Activated naive CD4-positive, alpha-beta T cell treated with anti-CD3 and anti-CD28 coated beads, Interleukin-2, amount 10 ng/mL, durations not matched to agents 7 days and 5 days (primary cell): ENCODE data around the gene CEP85L.
A peak's percentile ranks its signal among the peaks of the same experiment; 100 is the strongest.

Experiments used
- CTCF ChIA-PET: fragments of 350-600 bp; sonication (Branson Sonifier 250); formaldehyde crosslinking; loops from one replicate; lab custom pipeline; 2021; ENCODE audit warnings: antibody characterized with exemption; lab: Charles Lee
- DNase-seq: peaks from one replicate; pipeline ENCODE4 v3.0.0-alpha.2; 2020
- H3K27ac Mint-ChIP-seq: one replicate; pipeline ENCODE4 v1.8.0; 2021; ENCODE audit warnings: mild to moderate bottlenecking, moderate library complexity, mixed read lengths
- H3K27me3 Mint-ChIP-seq: one replicate; pipeline ENCODE4 v1.8.0; 2021; ENCODE audit warnings: mild to moderate bottlenecking, mixed read lengths
- H3K36me3 Mint-ChIP-seq: one replicate; pipeline ENCODE4 v1.8.0; 2021; ENCODE audit warnings: mixed read lengths
- H3K4me1 Mint-ChIP-seq: one replicate; pipeline ENCODE4 v1.8.0; 2021; ENCODE audit warnings: mixed read lengths
- H3K4me3 Mint-ChIP-seq: one replicate; pipeline ENCODE4 v1.8.0; 2021; ENCODE audit warnings: mild to moderate bottlenecking, moderate library complexity, mixed read lengths
- H3K9me3 Mint-ChIP-seq: one replicate; pipeline ENCODE4 v1.8.0; 2021; ENCODE audit warnings: mixed read lengths

Gene CEP85L

GRCh38 chr6:118672678-118673077 is 21.3 kb upstream of the CEP85L start:
- H3K36me3 Mint-ChIP-seq = peaks cover 32% of the 10 kb centered on the region
- H3K27me3 Mint-ChIP-seq = no peaks in the 10 kb centered on the region
- no peak overlapping the region for H3K4me3 Mint-ChIP-seq
- DNase-seq = no peak
- H3K9me3 Mint-ChIP-seq = no peaks in the 10 kb centered on the region
- H3K4me1 Mint-ChIP-seq = peaks cover 20% of the 10 kb centered on the region
- no peak overlapping the region for H3K27ac Mint-ChIP-seq
- CTCF ChIA-PET = interaction anchor here (1.2 kb wide), 1 partner anchor 98 kb away, joined by 3 read pairs; no protein-coding TSS in a partner anchor

GRCh38 chr6:118669561-118669960 is 18.2 kb upstream of the CEP85L start:
- H3K27ac Mint-ChIP-seq = no peak overlapping the region
- H3K9me3 Mint-ChIP-seq = no peaks in the 10 kb centered on the region
- no peaks in the 10 kb centered on the region for H3K27me3 Mint-ChIP-seq
- H3K4me1 Mint-ChIP-seq = peaks cover 40% of the 10 kb centered on the region
- CTCF ChIA-PET = no interaction called here
- DNase-seq = no peak
- H3K36me3 Mint-ChIP-seq = peaks cover 18% of the 10 kb centered on the region
- H3K4me3 Mint-ChIP-seq = no peak overlapping the region

- no peak for DNase-seq
- Mint-ChIP-seq H3K36me3 (peaks cover 20% of the 10 kb centered on the region), H3K27ac (no peak overlapping the region), H3K4me3 (no peak overlapping the region), H3K27me3 (no peaks in the 10 kb centered on the region), H3K4me1 (peaks cover 47% of the 10 kb centered on the region), H3K9me3 (no peaks in the 10 kb centered on the region)
- CTCF ChIA-PET = interaction anchor here (1.2 kb wide), 1 partner anchor 103 kb away, joined by 3 read pairs; no protein-coding TSS in a partner anchor
Observed at GRCh38 chr6:118668761-118669385, 17.5 kb upstream of the CEP85L start.

DNA sequence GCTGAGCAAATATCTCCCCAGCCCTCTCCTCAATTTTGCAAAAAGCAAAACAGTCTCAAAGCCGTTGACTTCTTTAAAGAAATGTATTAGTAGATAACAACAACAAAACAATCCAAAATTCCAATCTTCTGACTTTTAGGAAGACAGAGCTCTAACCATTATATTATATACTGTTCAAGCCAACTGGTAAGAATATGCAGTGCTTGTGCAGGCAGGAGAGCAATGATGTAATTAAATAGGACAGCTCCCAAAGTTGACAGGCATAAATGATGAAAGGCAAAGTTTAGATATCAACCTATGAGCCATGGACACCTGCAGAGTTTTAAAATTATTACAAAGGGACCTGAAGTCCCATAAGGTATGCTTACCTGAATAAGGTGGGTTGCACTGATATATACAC is 16.6 kb upstream of the CEP85L start:
- no peak overlapping the region for H3K4me3 Mint-ChIP-seq
- H3K27ac Mint-ChIP-seq = no peak overlapping the region
- DNase-seq = no peak
- no peaks in the 10 kb centered on the region for H3K9me3 Mint-ChIP-seq
- H3K27me3 Mint-ChIP-seq = no peaks in the 10 kb centered on the region
- H3K4me1 Mint-ChIP-seq = peaks cover 42% of the 10 kb centered on the region
- CTCF ChIA-PET = interaction anchor here (1.2 kb wide), 1 partner anchor 102 kb away, joined by 3 read pairs; no protein-coding TSS in a partner anchor
- peaks cover 12% of the 10 kb centered on the region for H3K36me3 Mint-ChIP-seq

GRCh38 chr6:118665011-118665410 is 13.6 kb upstream of the CEP85L start:
- DNase-seq = no peak
- H3K4me3 Mint-ChIP-seq = peak overlapping the region; percentile 65
- H3K4me1 Mint-ChIP-seq = peaks cover 43% of the 10 kb centered on the region
- H3K9me3 Mint-ChIP-seq = no peaks in the 10 kb centered on the region
- CTCF ChIA-PET = interaction anchor here (1.0 to 3.4 kb wide), 3 partner anchors 42 to 200 kb away, joined by 3 to 12 read pairs (median 3); no protein-coding TSS in a partner anchor
- H3K27me3 Mint-ChIP-seq = no peaks in the 10 kb centered on the region
- H3K27ac Mint-ChIP-seq = peak overlapping the region; percentile 78
- H3K36me3 Mint-ChIP-seq = peaks cover 21% of the 10 kb centered on the region

DNA sequence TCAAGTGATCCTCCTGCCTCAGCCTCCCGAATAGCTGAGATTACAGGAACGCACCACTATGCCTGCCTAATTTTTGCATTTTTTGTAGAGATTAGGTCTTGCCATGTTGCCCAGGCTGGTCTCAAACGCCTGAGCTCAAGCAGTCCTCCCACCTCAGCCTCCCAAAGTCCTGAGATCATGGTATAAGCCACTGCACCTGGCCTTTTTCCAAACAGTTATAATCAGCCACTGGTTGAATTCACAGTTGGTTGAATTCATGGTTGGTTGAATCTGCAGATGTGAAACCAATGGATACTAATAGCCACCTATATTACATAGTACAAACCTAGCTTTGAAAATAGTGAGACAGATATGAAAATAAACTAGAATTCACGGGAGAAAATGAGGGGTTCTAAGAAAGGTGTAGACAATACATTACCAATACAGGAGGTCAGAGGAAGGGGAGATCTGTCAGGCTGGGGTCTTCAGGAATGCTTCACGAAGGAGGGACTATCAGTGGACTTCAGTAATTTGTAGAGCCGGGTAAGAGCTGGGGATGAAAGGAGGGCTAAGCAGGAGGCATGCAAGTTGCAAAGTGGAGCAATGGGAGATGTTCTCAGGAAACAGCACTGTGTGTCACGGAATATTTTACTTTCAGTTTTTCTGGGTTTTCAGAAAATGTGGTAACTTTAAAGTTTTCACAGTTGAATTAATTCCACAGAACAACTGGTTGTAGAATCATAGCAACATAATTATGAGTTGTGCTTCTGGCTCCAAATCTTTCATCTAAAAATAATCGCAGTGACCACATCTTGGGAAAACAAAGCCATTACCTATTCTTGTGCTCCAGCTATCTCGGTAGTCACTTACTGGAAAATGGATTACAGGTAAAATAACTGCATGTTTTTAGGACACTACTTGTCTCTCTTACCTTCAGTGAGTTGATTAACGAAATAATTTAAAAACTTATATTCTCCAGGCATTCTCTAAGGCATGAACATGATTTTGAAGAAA is 12.9 kb upstream of the CEP85L start:
- no peaks in the 10 kb centered on the region for H3K27me3 Mint-ChIP-seq
- H3K4me1 Mint-ChIP-seq = peaks cover 48% of the 10 kb centered on the region
- peak overlapping the region; percentile 65 for H3K4me3 Mint-ChIP-seq
- peak overlapping the region; percentile 78 for H3K27ac Mint-ChIP-seq
- H3K36me3 Mint-ChIP-seq = peaks cover 24% of the 10 kb centered on the region
- H3K9me3 Mint-ChIP-seq = no peaks in the 10 kb centered on the region
- DNase-seq = no peak
- CTCF ChIA-PET = interaction anchor here (0.6 to 3.4 kb wide), 6 partner anchors 33 to 201 kb away, joined by 3 to 12 read pairs (median 3); no protein-coding TSS in a partner anchor

DNA sequence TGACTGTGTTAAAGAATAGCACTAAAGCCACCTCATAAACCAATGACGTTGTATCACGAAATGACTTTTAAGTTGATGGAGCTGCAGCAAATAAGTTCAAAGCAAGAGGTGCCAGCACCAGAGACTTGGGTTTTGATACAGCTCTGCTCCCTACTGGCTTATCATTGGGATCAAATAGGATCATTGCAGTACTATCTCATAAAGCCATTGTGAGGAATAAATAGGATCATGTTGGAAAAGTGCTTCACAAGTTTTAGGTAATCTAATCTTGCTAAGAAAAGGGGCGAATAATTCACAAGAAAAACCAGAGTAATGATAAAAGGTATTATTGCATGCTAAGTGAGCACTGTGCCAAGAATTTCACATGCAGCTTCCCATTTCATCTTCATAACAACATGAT is 10.4 kb upstream of the CEP85L start:
- no peak for DNase-seq
- Mint-ChIP-seq H3K36me3 (peaks cover 24% of the 10 kb centered on the region), H3K27me3 (no peaks in the 10 kb centered on the region), H3K27ac (no peak overlapping the region), H3K4me1 (peaks cover 47% of the 10 kb centered on the region), H3K9me3 (no peaks in the 10 kb centered on the region), H3K4me3 (no peak overlapping the region)
- CTCF ChIA-PET = no interaction called here

- peaks cover 51% of the 10 kb centered on the region for H3K4me1 Mint-ChIP-seq
- H3K9me3 Mint-ChIP-seq = no peaks in the 10 kb centered on the region
- H3K36me3 Mint-ChIP-seq = peaks cover 33% of the 10 kb centered on the region
- CTCF ChIA-PET = no interaction called here
- peak; percentile 35 for DNase-seq
- H3K27me3 Mint-ChIP-seq = no peaks in the 10 kb centered on the region
- no peak overlapping the region for H3K4me3 Mint-ChIP-seq
- H3K27ac Mint-ChIP-seq = peak overlapping the region; percentile 2
Observed at GRCh38 chr6:118660218-118660569, 8.8 kb upstream of the CEP85L start.

- H3K36me3 Mint-ChIP-seq = peaks cover 35% of the 10 kb centered on the region
- no peaks in the 10 kb centered on the region for H3K27me3 Mint-ChIP-seq
- H3K4me1 Mint-ChIP-seq = peaks cover 52% of the 10 kb centered on the region
- H3K4me3 Mint-ChIP-seq = no peak overlapping the region
- no peaks in the 10 kb centered on the region for H3K9me3 Mint-ChIP-seq
- peak overlapping the region; percentile 2 for H3K27ac Mint-ChIP-seq
- DNase-seq = no peak
- CTCF ChIA-PET = interaction anchor here (0.9 kb wide), 1 partner anchor 11 kb away, joined by 3 read pairs; no protein-coding TSS in a partner anchor
Observed at GRCh38 chr6:118659513-118660217, 8.3 kb upstream of the CEP85L start.

- Mint-ChIP-seq H3K27ac (peak overlapping the region; percentile 82), H3K9me3 (no peaks in the 10 kb centered on the region), H3K27me3 (no peaks in the 10 kb centered on the region), H3K36me3 (peaks cover 30% of the 10 kb centered on the region), H3K4me3 (peak overlapping the region; percentile 33), H3K4me1 (peaks cover 57% of the 10 kb centered on the region)
- DNase-seq = peak; percentile 44
- CTCF ChIA-PET = interaction anchor here (0.7 to 1.2 kb wide), 2 partner anchors 53 kb away, joined by 3 to 5 read pairs; no protein-coding TSS in a partner anchor
Observed at GRCh38 chr6:118656847-118657451, 5.6 kb upstream of the CEP85L start.

DNA sequence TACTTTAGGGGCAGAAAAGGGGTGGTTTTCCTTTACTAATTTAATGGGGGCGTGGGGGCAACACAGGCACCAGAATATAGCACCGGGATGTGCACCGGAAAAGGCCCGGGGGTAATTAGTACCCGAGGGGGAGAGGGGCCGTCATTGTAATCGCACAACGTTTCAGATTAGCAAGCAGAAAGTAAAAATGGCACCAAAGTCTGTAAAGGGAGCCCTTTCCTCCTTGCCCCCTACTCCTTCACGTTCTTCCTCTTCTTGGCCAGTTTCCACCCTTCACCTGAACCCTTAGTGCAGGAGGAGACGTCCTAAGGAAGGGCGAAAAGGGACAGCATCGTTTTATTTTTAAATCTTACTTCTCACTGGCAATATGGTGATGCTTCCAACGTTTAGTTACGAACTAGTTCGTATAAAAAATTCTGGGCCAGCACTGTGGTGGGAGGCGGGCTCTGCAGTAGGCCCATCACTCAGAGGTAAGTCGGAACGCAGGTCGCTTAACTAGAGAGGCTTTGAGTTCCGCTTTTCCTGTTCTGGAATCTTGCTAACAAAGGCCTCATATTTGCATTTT is 742 bp upstream of the CEP85L start:
- H3K36me3 Mint-ChIP-seq = peaks cover 21% of the 10 kb centered on the region
- H3K27me3 Mint-ChIP-seq = no peaks in the 10 kb centered on the region
- DNase-seq = no peak
- peak overlapping the region; percentile 91 for H3K27ac Mint-ChIP-seq
- no peaks in the 10 kb centered on the region for H3K9me3 Mint-ChIP-seq
- H3K4me3 Mint-ChIP-seq = peak overlapping the region; percentile 89
- CTCF ChIA-PET = interaction anchor here (1.2 kb wide), 1 partner anchor 53 kb away, joined by 4 read pairs; no protein-coding TSS in a partner anchor
- H3K4me1 Mint-ChIP-seq = peaks cover 53% of the 10 kb centered on the region

DNA sequence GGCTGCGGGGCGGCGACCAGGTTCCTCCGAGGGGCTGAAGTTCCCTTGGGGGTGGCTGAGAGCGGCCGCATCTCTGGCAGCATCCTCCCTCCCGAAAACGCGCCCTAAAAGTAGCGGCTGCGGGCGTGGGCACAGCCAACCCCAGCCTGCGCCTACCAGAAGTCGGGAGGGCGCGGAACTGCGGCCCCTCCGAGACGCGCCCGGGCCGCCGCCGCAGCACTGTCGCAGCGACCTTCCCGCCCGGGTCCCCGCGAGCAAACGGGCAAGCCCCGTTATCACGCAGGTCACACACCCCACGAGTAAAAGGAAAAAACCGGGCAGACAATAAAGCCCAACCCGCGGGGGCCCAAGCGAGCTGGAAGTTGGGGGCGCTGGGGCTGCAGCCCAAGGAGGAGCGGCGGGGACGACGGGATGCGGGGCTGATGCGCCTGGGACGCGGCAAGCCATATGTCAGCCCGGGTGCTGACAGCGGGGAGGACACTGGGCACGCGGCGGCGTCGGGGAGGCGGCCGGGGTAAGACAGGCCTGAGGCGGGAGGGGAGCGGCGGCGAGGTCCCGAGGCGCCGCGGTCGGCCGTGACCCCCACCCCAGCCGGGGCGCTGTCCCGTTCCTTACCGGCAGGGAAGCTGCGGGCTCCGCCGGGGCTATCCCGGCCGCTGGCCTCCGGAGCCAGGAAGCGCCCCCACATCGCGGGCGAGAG is 659 bp downstream of the CEP85L start:
- peak overlapping the region; percentile 89 for H3K4me3 Mint-ChIP-seq

More for the DNA sequence above, 659 bp downstream of the CEP85L start:
- H3K27me3 Mint-ChIP-seq = no peaks in the 10 kb centered on the region
- H3K27ac Mint-ChIP-seq = peak overlapping the region; percentile 86
- peaks cover 18% of the 10 kb centered on the region for H3K36me3 Mint-ChIP-seq
- no peaks in the 10 kb centered on the region for H3K9me3 Mint-ChIP-seq
- peak; percentile 62 for DNase-seq
- peaks cover 45% of the 10 kb centered on the region for H3K4me1 Mint-ChIP-seq
- CTCF ChIA-PET = interaction anchor here (1.2 to 1.3 kb wide), 2 partner anchors 54 to 59 kb away, joined by 4 read pairs; no protein-coding TSS in a partner anchor
